H1 (cell line): ENCODE measurements around the gene MCF2L. TPM values are rescaled to one million over a fixed set of nuclear protein-coding genes. Genes with fewer than 3 reads are reported as not detected.
"Not testable (repeated sequence)": the region's sequence is repeated elsewhere in the genome, so short reads cannot be mapped to it uniquely, and the experiment has no call there.

ENCODE experiments used
- CTCF ChIA-PET: fragments of 300-600 bp; sonication (Branson Sonifier 250); formaldehyde crosslinking; loops from one replicate; lab custom pipeline; 2021; ENCODE audit not compliant: partially characterized antibody; lab: Charles Lee
- POLR2A ChIA-PET: fragments of 300-600 bp; sonication (Branson Sonifier 250); formaldehyde crosslinking; loops from one replicate; lab custom pipeline; 2021; ENCODE audit warnings: inconsistent platforms; ENCODE audit not compliant: partially characterized antibody; lab: Charles Lee
- DNase-seq, 2 experiments: peaks; one replicate each; pipeline versions ENCODE4 v3.0.0 to v3.0.0-alpha.2; 2010 to 2022; ENCODE audit warnings: low spot score in 2 of 2, low read depth in 1 of 2, mixed read lengths in 1 of 2
- FAIRE-seq: peaks from 2 replicates; lab custom pipeline; 2011; peaks lifted over from hg19 to GRCh38; lab: Jason Lieb, UNC
- H2AFZ ChIP-seq: 2 replicates; pipeline ENCODE4 v1.8.1; 2012; ENCODE audit warnings: low read length, inconsistent platforms
- H2AK5ac ChIP-seq: 2 replicates; pipeline ENCODE4 v1.6.1; 2013; ENCODE audit warnings: low read depth, low read length
- H2BK120ac ChIP-seq: replicated peaks from 2 replicates; pipeline ENCODE3; 2013; ENCODE audit warnings: low read depth, low read length, inconsistent platforms
- H2BK12ac ChIP-seq: 2 replicates; pipeline ENCODE4 v1.6.1; 2013; ENCODE audit warnings: low read depth, low read length
- H2BK15ac ChIP-seq: 2 replicates; pipeline ENCODE4 v1.6.1; 2013; ENCODE audit warnings: low read length
- H2BK20ac ChIP-seq: 2 replicates; pipeline ENCODE4 v1.6.1; 2013; ENCODE audit warnings: low read length
- H2BK5ac ChIP-seq: 2 replicates; pipeline ENCODE4 v1.6.1; 2013; ENCODE audit warnings: low read depth, low read length
- H3K14ac ChIP-seq: 2 replicates; pipeline ENCODE4 v1.6.1; 2013; ENCODE audit warnings: inconsistent platforms; ENCODE audit not compliant: insufficient read length
- H3K18ac ChIP-seq: 2 replicates; pipeline ENCODE4 v1.6.1; 2013; ENCODE audit warnings: low read length; ENCODE audit errors: extremely low read depth
- H3K23ac ChIP-seq: 2 replicates; pipeline ENCODE4 v1.6.1; 2013; ENCODE audit warnings: inconsistent platforms; ENCODE audit not compliant: insufficient read length
- H3K23me2 ChIP-seq: 2 replicates; pipeline ENCODE4 v1.6.1; 2013; ENCODE audit warnings: low read depth, low read length
- H3K27ac ChIP-seq: 2 replicates; pipeline ENCODE4 v1.6.1; 2011; ENCODE audit warnings: low read depth, low read length, inconsistent platforms
- H3K27me3 ChIP-seq, 4 experiments: replicated peaks in 1 of 4; 1 replicate in 1 of 4; 2 replicates in 3 of 4; pipeline versions ENCODE4 v1.6.1 to v1.8.1; 2011 to 2013; ENCODE audit warnings: low read length in 3 of 4, mild to moderate bottlenecking in 3 of 4, inconsistent platforms in 2 of 4, mixed read lengths in 2 of 4, moderate library complexity in 1 of 4; ENCODE audit not compliant: control insufficient read depth in 3 of 4, insufficient read depth in 3 of 4; ENCODE audit errors: extremely low read depth in 1 of 4
- H3K36me3 ChIP-seq, 4 experiments: 2 replicates each; pipeline versions ENCODE4 v1.6.1 to v1.8.1; 2011 to 2013; ENCODE audit warnings: mild to moderate bottlenecking in 4 of 4, low read length in 3 of 4, moderate library complexity in 2 of 4, control low read depth in 1 of 4, inconsistent platforms in 1 of 4; ENCODE audit not compliant: insufficient read depth in 4 of 4, control insufficient read depth in 2 of 4
- H3K4ac ChIP-seq: replicated peaks from 2 replicates; pipeline ENCODE3; 2013; ENCODE audit warnings: low read length, low read depth, mixed read lengths, inconsistent platforms; ENCODE audit not compliant: insufficient read length
- H3K4me1 ChIP-seq, 4 experiments: replicated peaks in 1 of 4; 1 replicate in 1 of 4; 2 replicates in 3 of 4; pipeline versions ENCODE4 v1.6.1 to v1.8.1; 2011 to 2013; ENCODE audit warnings: low read length in 3 of 4, inconsistent platforms in 2 of 4, mixed read lengths in 1 of 4; ENCODE audit not compliant: insufficient read depth in 4 of 4, control insufficient read depth in 3 of 4
- H3K4me2 ChIP-seq, 2 experiments: 2 replicates each; pipeline versions ENCODE4 v1.6.1 to v1.8.1; 2011 to 2013; ENCODE audit warnings: low read depth in 2 of 2, low read length in 2 of 2, control low read depth in 1 of 2, inconsistent platforms in 1 of 2, mild to moderate bottlenecking in 1 of 2; ENCODE audit not compliant: insufficient read depth in 1 of 2
- H3K4me3 ChIP-seq, 4 experiments: fragments of 200-600, 300-600 bp in 1 of 4; sonication (generic), shearing (Covaris generic), sonication (Bioruptor Twin) in 1 of 4; 2 replicates each; pipeline versions ENCODE4 v1.5.1 to v1.8.1; 2011 to 2016; ENCODE audit warnings: low read length in 4 of 4, low read depth in 3 of 4, control low read depth in 2 of 4, inconsistent platforms in 2 of 4, mild to moderate bottlenecking in 2 of 4, mixed read lengths in 1 of 4, moderate library complexity in 1 of 4; ENCODE audit not compliant: insufficient read depth in 2 of 4; ENCODE audit errors: extremely low read depth in 1 of 4
- H3K56ac ChIP-seq: replicated peaks from 2 replicates; pipeline ENCODE3; 2013; ENCODE audit warnings: low read depth, mild to moderate bottlenecking, mixed read lengths, low read length, inconsistent platforms; ENCODE audit not compliant: insufficient read length
- H3K79me1 ChIP-seq: 2 replicates; pipeline ENCODE4 v1.6.1; 2013; ENCODE audit warnings: low read depth, low read length, control low read depth
- H3K79me2 ChIP-seq, 2 experiments: 2 replicates each; pipeline versions ENCODE4 v1.6.1 to v1.8.1; 2012 to 2013; ENCODE audit warnings: low read length in 2 of 2, mild to moderate bottlenecking in 2 of 2, inconsistent platforms in 1 of 2; ENCODE audit not compliant: insufficient read depth in 2 of 2, control insufficient read depth in 1 of 2
- H3K9ac ChIP-seq, 4 experiments: replicated peaks in 1 of 4; 1 replicate in 1 of 4; 2 replicates in 3 of 4; pipeline versions ENCODE4 v1.6.1 to v1.8.1; 2011 to 2013; ENCODE audit warnings: low read depth in 3 of 4, low read length in 3 of 4, control low read depth in 2 of 4, mild to moderate bottlenecking in 2 of 4, moderate library complexity in 2 of 4, inconsistent platforms in 1 of 4; ENCODE audit errors: extremely low read depth in 1 of 4
- H3K9me3 ChIP-seq, 2 experiments: 2 replicates each; pipeline versions ENCODE4 v1.6.1 to v1.8.1; 2012 to 2013; ENCODE audit warnings: mild to moderate bottlenecking in 2 of 2, moderate library complexity in 2 of 2, control low read depth in 1 of 2, inconsistent platforms in 1 of 2, low read depth in 1 of 2, low read length in 1 of 2, mixed read lengths in 1 of 2; ENCODE audit not compliant: insufficient read depth in 2 of 2
- H4K20me1 ChIP-seq, 2 experiments: replicated peaks in 1 of 2; 2 replicates each; pipeline versions ENCODE3 to v1.8.1; 2011 to 2013; ENCODE audit warnings: inconsistent platforms in 2 of 2, low read length in 2 of 2, mild to moderate bottlenecking in 1 of 2; ENCODE audit not compliant: insufficient read depth in 2 of 2, control insufficient read depth in 1 of 2
- H4K5ac ChIP-seq: 2 replicates; pipeline ENCODE4 v1.6.1; 2013; ENCODE audit warnings: low read length, low read depth, mixed read lengths, inconsistent platforms; ENCODE audit not compliant: insufficient read length
- H4K8ac ChIP-seq: 2 replicates; pipeline ENCODE4 v1.8.0; 2013; ENCODE audit warnings: mild to moderate bottlenecking, moderate library complexity, low read length, inconsistent platforms; ENCODE audit not compliant: insufficient read depth; ENCODE audit errors: extremely low read depth
- H4K91ac ChIP-seq: replicated peaks from 2 replicates; pipeline ENCODE3; 2013; ENCODE audit warnings: low read length, mixed read lengths, inconsistent platforms; ENCODE audit not compliant: insufficient read length
- BCL11A ChIP-seq, 2 experiments: IDR thresholded peaks; one replicate each; pipeline ENCODE4 v1.6.1; 2011; ENCODE audit warnings: low read depth in 2 of 2, low read length in 2 of 2, mild to moderate bottlenecking in 2 of 2
- CHD1 ChIP-seq: IDR thresholded peaks from 2 replicates; pipeline ENCODE4 v1.6.1; 2012; ENCODE audit warnings: low read depth, low read length, improper control_type of control experiment
- CHD2 ChIP-seq: IDR thresholded peaks from 2 replicates; pipeline ENCODE4 v1.6.1; 2012; ENCODE audit warnings: low read length, improper control_type of control experiment
- CTBP2 ChIP-seq: IDR thresholded peaks from 2 replicates; pipeline ENCODE4 v1.7.0; 2011; ENCODE audit warnings: borderline replicate concordance, mild to moderate bottlenecking, moderate library complexity, mixed read lengths, low read length; ENCODE audit not compliant: insufficient read depth, insufficient read length
- GABPA ChIP-seq: IDR thresholded peaks from 2 replicates; pipeline ENCODE4 v1.6.1; 2011; ENCODE audit warnings: mild to moderate bottlenecking, low read length, moderate library complexity, borderline replicate concordance; ENCODE audit not compliant: insufficient read depth
- GTF2F1 ChIP-seq: IDR thresholded peaks from 2 replicates; pipeline ENCODE4 v1.6.1; 2012; ENCODE audit warnings: low read depth, low read length, improper control_type of control experiment, borderline replicate concordance
- JUN ChIP-seq: IDR thresholded peaks from 2 replicates; pipeline ENCODE4 v1.6.1; 2011; ENCODE audit warnings: low read depth, mild to moderate bottlenecking, improper control_type of control experiment, low read length
- POLR2AphosphoS5 ChIP-seq: IDR thresholded peaks from 2 replicates; pipeline ENCODE4 v1.6.1; 2011; ENCODE audit warnings: low read depth, low read length
- RXRA ChIP-seq: IDR thresholded peaks from 2 replicates; pipeline ENCODE4 v1.6.1; 2011; ENCODE audit warnings: low read depth, mild to moderate bottlenecking, low read length, moderate library complexity; ENCODE audit not compliant: insufficient read depth
- TEAD4 ChIP-seq: IDR thresholded peaks from 2 replicates; pipeline ENCODE4 v1.6.1; 2012; ENCODE audit warnings: low read depth, low read length, inconsistent platforms, mixed read lengths
- WGBS, 2 experiments: shearing (Covaris generic) in 1 of 2; methylation state at CpG; one replicate each; pipeline versions ENCODE4 v1.1.6 to v1.1.7; 2013 to 2015; ENCODE audit warnings: low lambda C conversion rate in 2 of 2, mixed read lengths in 2 of 2, inconsistent platforms in 1 of 2, low coverage in 1 of 2, missing lambda C conversion rate in 1 of 2; ENCODE audit not compliant: insufficient replicate concordance in 2 of 2, insufficient coverage in 1 of 2, insufficient read length in 1 of 2; ENCODE audit errors: extremely low coverage in 1 of 2, missing lambda C conversion rate in 1 of 2; 5-methylcytosine and 5-hydroxymethylcytosine counted together
- polyA plus RNA-seq, 7 experiments: library from polyadenylated mRNA; depleted of rRNA in 3 of 7; stranded (reverse) in 5 of 7; unstranded in 2 of 7; fragments of >200 nt in 5 of 7; fragments of 200-250 nt in 2 of 7; gene quantifications; 1 replicate in 5 of 7; 2 replicates in 1 of 7; 4 replicates in 1 of 7; pipeline versions ENCODE4 v1.2.1 to v1.2.3, GENCODE V29; 2011 to 2013; ENCODE audit warnings: missing spikeins in 2 of 7, mixed read lengths in 2 of 7
- total RNA-seq: library from RNA; stranded (reverse); fragmentation: NEBNext Ultra II Directional; extraction: Animal tissue kit (Norgen Biotek cat#: 25700); gene quantifications from 2 replicates; pipeline ENCODE4 v1.2.1, GENCODE V29; 2021

MCF2L gene
- total and polyA plus RNA-seq, 2 of the 8 experiments (the other 6 are each of a cell fraction or from before 2014, with no cell fraction given) = 10.1 to 24.4 TPM

GRCh38 chr13:113106711-113107351 lies 137.8 kb downstream of the MCF2L start (continued):
- TF ChIP-seq GTF2F1 (no peak), JUN (no peak), BCL11A (IDR thresholded peaks at IDR 0.05; ENCODE audit: low read depth in 2 of 2, low read length in 2 of 2) (no peak), POLR2AphosphoS5 (no peak), CHD2 (no peak), TEAD4 (no peak), GABPA (no peak), CTBP2 (no peak), CHD1 (no peak), RXRA (no peak)

DNA sequence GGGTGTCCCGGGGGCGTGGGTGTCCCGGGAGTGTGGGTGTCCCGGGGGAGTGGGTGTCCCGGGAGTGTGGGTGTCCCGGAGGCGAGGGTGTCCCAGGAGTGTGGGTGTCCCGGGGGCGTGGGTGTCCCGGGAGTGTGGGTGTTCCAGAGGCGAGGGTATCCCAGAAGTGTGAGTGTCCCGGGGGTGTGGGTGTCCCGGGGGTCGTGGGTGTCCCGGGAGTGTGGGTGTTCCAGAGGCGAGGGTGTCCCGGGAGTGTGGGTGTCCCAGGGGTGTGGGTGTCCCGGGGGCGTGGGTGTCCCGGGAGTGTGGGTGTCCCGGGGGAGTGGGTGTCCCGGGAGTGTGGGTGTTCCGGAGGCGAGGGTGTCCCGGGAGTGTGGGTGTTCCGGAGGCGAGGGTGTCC lies 139.5 kb downstream of the MCF2L start:
- H3K4me2 ChIP-seq, H2AK5ac ChIP-seq, H2BK5ac ChIP-seq, H3K27ac ChIP-seq, H4K91ac ChIP-seq, FAIRE-seq, H3K79me2 ChIP-seq, H2BK12ac ChIP-seq, H2BK120ac ChIP-seq, H3K56ac ChIP-seq, H3K9me3 ChIP-seq, CTCF ChIA-PET, H3K23ac ChIP-seq, H2BK20ac ChIP-seq, H4K20me1 ChIP-seq, H2AFZ ChIP-seq, H2BK15ac ChIP-seq, H3K4ac ChIP-seq, H4K8ac ChIP-seq, H3K18ac ChIP-seq, H3K4me3 ChIP-seq, H3K14ac ChIP-seq, DNase-seq, H3K9ac ChIP-seq, POLR2A ChIA-PET, H3K36me3 ChIP-seq, H4K5ac ChIP-seq, H3K79me1 ChIP-seq: not testable (repeated sequence)
- WGBS, 2 experiments = no CpG with 5 or more reads among the region's 27 CpGs
- Histone ChIP-seq H3K23me2 (peaks cover 12% of the 10 kb centered on the region; the same call in 1 of the 2 replicates), H3K27me3 (peaks cover 21 to 24% (median 23%) of the 10 kb centered on the region in 4 experiments; a peak in 6 of 7 replicates), H3K4me1 (peaks cover 0 to 13% (median 6%) of the 10 kb centered on the region in 4 experiments; a peak in 6 of 7 replicates)
